NCI-H82 (cell line): ENCODE measurements around the gene GPR155.
"Not testable (repeated sequence)": the region's sequence is repeated elsewhere in the genome, so short reads cannot be mapped to it uniquely, and the experiment has no call there.

Experiments used
- DNase-seq: peaks from one replicate; lab custom pipeline; 2025; lab: John Stamatoyannopoulos, UW

The GPR155 gene

GRCh38 chr2:174492963-174493431 is 6.2 kb upstream of the GPR155 start:
- no peak for DNase-seq

GRCh38 chr2:174491947-174492346 is 5.1 kb upstream of the GPR155 start:
- DNase-seq: no peak

GRCh38 chr2:174490051-174490450 is 3.2 kb upstream of the GPR155 start:
- no peak for DNase-seq

DNA sequence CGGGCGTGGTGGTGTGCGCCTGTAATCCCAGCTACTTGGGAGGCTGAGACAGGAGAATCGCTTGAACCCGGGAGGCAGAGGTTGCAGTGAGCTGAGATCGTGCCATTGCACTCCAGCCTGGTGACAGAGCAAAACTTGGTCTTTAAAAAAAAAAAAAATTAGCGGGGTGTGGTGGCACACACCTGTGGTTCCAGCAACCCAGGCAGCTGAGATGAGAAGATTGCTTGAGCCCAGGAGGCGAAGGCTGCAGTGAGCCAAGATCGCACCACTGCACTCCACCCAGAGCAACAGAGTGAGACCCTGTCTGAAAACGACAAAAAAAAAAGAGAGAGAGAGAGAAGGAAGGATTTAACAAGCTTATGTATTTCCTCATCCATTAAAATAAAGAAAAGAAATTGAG is 2.7 kb upstream of the GPR155 start:
- not testable (repeated sequence) for DNase-seq

DNA sequence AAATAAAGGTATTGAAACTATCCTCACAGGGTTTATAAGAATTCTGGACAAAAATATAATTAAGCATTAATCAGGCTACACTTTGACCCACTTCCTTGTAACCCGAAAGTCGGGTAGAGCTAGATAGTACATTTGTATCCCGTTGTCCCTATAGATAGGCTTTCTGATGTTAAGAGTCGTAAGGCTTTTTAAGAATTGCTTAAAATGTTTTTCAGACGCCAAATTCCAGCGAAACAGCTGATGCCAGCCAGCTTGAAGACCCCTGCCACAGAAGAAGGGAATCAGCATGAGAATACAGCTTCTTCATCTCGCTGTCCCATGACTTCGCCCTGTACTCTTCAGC is 962 bp upstream of the GPR155 start:
- no peak for DNase-seq

DNA sequence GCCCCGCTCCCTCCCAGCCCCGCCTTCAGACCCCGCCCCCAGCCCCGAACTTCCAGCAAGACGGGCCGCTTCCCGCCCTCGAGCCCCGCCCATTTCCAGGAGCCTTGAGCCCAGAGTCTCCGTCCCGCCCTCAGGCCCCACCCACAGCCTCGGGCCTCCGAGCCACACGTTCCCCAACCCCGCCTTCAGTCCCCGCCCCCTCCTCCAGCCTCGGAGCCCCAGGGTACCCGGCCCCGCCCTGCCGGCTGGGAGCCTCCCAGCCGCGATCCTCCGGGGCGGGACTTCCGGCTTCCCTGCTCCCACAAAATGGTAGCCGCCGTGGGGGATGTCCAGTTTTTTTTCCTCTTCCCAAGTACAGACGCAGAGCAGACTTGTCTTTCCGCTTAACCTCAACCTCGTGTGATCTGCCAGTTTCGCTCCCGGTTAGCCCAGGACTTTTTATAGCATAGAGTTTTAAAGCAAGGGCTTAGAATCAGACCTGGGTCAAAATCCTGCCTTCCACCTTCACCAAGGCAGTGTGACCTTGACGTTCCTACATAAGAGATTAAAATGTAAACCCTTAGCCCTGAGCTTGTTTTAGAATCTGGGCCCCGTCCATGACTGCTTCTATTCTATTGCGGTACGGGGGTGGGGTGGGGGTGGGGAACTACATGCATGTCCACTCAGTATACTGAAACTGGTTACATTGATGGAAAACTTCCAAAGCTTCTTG is 435 bp upstream of the GPR155 start:
- peak; percentile 100 for DNase-seq

DNA sequence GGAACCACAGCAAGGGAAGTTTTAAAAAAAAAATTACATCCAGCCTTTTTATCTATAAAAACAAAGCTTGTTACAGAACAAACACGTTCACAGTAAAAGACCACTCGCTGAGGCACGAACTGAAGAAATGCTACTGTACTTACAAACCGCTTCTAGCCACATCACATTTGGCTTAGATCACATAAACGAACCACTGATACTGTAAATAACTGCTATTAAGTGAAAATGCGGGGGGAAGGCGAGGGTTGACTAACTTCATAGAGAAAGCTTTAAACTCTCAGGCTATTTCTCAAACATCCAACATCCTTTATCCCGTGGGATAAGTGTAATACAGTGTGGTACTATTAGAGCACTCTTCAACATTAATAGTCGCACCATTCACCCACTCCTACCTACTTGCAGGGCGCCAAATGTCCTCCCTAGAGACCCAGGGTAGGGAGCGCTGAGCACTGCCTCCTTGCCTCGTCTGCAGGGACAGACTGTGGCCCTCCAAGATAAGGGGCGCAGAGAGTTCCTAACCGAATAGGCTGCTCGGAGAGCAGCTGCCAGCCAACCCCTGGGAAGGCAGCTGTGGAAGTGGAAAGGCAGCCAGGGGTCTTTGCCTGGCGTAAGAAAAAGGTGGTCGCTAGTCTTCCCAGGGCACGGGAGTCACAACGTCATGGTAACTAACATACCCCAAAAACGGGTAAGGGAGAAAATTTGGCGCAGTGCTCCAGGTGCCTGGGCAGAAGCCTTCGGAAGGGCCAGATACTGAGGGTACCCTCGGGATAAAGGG is 854 bp downstream of the GPR155 start:
- peak; percentile 33 for DNase-seq

DNA sequence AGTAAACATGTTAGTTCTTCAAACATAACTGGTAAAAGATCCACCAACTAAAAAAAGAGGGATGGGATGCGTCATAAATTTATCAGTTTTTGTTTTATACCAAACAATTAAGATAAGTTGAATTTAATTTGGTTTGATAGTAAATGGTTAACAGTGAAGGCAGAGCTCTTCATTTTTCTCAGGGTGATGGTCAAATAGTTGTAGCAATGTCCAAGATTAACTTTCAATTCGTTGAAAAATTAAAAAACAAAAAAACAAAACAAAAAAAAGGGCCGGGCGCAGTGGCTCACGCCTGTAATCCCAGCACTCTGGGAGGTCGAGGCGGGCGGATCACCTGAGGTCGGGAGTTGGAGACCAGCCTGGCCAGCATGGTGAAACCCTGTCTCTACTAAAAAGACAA is 1.8 kb downstream of the GPR155 start:
- not testable (repeated sequence) for DNase-seq

DNA sequence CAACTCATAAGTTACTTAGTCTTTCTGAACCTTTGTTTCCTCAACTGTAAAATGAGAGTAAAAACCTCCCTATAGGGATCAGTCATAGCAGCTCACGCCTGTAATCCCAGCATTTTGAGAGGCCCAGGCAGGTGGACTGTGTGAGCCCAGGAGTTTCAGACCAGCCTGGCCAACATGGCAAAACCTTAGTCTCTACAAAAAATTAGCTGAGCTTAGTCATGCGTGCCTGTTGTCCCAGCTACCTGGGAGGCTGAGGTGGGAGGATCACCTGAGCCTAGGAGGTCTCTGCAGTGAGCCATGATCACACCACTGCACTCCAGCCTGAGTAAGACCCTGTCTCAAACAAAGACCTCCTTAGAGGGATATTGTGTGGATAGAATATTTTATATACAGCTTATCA is 2.3 kb downstream of the GPR155 start:
- no peak for DNase-seq

GRCh38 chr2:174482854-174483253 is 4.0 kb downstream of the GPR155 start:
- no peak for DNase-seq

DNA sequence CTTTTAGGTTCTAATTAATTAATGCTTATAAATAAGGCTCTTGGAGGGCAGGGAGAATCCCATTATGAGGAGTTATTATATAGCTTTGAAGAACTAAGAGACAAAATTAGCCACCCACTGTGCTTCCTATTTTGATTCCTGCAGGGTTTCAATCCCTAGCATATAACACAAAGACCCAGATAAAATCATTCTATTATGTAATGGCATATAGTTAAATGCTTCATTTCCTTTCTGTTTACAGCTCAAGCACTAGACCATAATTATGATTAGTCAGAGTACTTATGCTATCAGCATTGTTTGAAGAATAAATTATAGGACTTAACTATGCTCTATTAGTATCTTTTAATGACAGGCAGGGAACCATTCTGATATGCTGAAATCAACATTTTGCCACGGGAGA is 9.1 kb downstream of the GPR155 start:
- no peak for DNase-seq

- DNase-seq: no peak
Measured at GRCh38 chr2:174473796-174474195, 13.0 kb downstream of the GPR155 start.

DNA sequence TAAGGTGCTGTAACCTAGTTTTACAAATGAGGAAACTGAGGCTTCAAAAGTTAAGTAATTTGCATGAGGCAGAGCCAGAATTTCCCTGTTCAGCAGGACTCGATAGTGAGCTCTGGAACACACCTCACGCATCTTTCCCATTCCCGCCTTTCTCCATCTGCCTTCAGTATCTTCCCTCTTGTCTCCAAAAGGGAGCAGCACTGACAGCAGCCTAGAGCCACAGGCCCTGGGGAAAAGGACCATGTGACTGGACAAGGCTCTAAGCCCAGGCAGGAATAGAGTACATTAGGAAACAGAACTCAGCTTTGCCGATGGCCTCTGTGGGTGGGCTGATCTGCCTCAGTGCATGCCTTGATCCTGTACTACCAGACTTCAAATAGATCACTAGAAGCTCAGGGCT is 21.5 kb downstream of the GPR155 start:
- peak; percentile 80 for DNase-seq

DNA sequence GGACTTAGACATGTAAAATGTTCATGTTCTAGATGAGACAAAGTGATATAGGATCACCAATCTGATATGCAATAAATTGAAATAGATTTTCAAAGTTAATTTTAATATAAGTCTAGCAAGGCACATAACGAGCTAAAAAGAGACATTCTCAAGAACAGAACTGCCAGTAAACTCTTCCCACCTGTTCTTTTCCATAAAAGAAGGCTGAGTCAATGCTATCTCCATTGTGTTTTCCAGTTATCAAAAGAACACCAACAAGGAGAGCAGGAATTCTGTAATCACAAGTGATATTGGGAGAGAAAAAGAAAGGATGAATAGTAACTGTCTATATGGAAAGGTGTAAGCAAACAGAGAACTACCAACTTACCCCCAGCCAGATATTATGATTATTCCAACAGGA is 25.6 kb downstream of the GPR155 start:
- DNase-seq: no peak

GRCh38 chr2:174454566-174454965 is 32.3 kb downstream of the GPR155 start:
- DNase-seq: no peak

GRCh38 chr2:174450021-174450816 is 36.6 kb downstream of the GPR155 start:
- DNase-seq: no peak

- DNase-seq: peak; percentile 49
Measured at GRCh38 chr2:174449033-174449432, 37.8 kb downstream of the GPR155 start.

GRCh38 chr2:174446531-174446930 is 40.3 kb downstream of the GPR155 start:
- no peak for DNase-seq

DNA sequence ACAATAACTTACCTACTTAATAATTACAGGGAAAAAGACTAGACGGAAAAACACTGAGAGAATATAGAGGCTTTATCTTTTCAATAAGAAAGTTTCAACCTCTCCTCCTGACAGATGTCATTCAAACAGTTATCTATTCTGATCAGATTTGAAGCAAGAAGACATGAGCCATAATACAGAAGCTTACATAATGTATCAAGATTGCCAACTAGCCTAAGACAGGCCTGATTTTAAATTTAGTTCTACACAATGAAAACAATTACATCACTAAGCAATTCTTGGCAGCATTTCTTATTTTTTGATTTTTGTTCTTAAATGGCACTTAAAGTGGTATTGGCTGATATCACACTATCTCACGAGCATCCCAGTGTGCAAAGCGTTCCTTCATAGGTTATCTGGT is 41.6 kb downstream of the GPR155 start:
- DNase-seq: peak; percentile 36

GRCh38 chr2:174444761-174445160 is 42.1 kb downstream of the GPR155 start:
- peak; percentile 85 for DNase-seq

GRCh38 chr2:174442546-174443510 is 44.0 kb downstream of the GPR155 start:
- no peak for DNase-seq

DNA sequence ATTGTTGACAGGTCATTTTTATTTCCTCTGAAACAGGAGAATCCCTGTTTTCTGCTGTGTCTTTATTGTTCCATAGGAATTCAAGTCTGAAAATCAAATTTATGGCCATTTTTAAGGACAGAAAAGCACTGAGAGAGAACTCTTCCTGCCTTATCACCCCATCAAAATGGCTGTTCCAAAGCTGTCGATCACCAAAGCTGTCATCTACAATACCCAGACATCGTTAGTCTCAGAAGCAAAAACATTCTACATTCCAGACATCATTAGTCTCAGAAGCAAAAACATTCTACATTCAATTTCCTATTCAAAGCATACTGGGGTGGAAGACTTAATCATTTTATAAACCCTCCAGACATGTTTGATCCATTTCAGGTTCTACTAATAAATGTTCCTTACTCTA is 46.9 kb downstream of the GPR155 start:
- no peak for DNase-seq
